GM23248 (cell line): ENCODE measurements around the gene CTNND2. TPM values are rescaled to one million over a fixed set of nuclear protein-coding genes. Genes with fewer than 3 reads are reported as not detected.

ENCODE experiments used
- DNase-seq: peaks from one replicate; pipeline ENCODE4 v3.0.0-alpha.2; 2015
- H2AFZ ChIP-seq: fragments of 200-600 bp; sonication (generic); 2 replicates; pipeline ENCODE4 v1.6.1; 2016; ENCODE audit warnings: antibody characterized with exemption
- H3F3A ChIP-seq: fragments of 200-600 bp; sonication (generic); 2 replicates; pipeline ENCODE4 v1.6.1; 2016; ENCODE audit warnings: mild to moderate bottlenecking, antibody characterized with exemption, mixed run types; ENCODE audit not compliant: insufficient read depth
- H3K27ac ChIP-seq: fragments of 200-600 bp; sonication (generic); 2 replicates; pipeline ENCODE4 v1.5.1; 2016; ENCODE audit warnings: mild to moderate bottlenecking
- H3K27me3 ChIP-seq: fragments of 200-600 bp; sonication (generic); replicated peaks from 2 replicates; pipeline ENCODE4 v1.6.1; 2016; ENCODE audit warnings: mild to moderate bottlenecking; ENCODE audit not compliant: insufficient read depth
- H3K36me3 ChIP-seq: fragments of 200-600 bp; sonication (generic); 2 replicates; pipeline ENCODE4 v1.6.1; 2016; ENCODE audit warnings: low read depth, mild to moderate bottlenecking
- H3K4me1 ChIP-seq: fragments of 200-600 bp; sonication (generic); 2 replicates; pipeline ENCODE4 v1.6.1; 2016; ENCODE audit warnings: mild to moderate bottlenecking; ENCODE audit not compliant: insufficient read depth
- H3K4me2 ChIP-seq: fragments of 200-600 bp; sonication (generic); one replicate; pipeline ENCODE4 v1.6.1; 2016; ENCODE audit warnings: mild to moderate bottlenecking; ENCODE audit not compliant: unreplicated experiment
- H3K4me3 ChIP-seq: fragments of 200-600 bp; sonication (generic); 2 replicates; pipeline ENCODE4 v1.5.1; 2016; ENCODE audit warnings: mild to moderate bottlenecking
- H3K79me2 ChIP-seq: fragments of 200-600 bp; sonication (generic); 2 replicates; pipeline ENCODE4 v1.6.1; 2016; ENCODE audit warnings: mild to moderate bottlenecking; ENCODE audit not compliant: insufficient read depth
- H3K9ac ChIP-seq: fragments of 200-600 bp; sonication (generic); 2 replicates; pipeline ENCODE4 v1.6.1; 2016; ENCODE audit warnings: mild to moderate bottlenecking
- H3K9me2 ChIP-seq: fragments of 200-600 bp; sonication (generic); 2 replicates; pipeline ENCODE4 v1.6.1; 2016; ENCODE audit warnings: mixed run types, mild to moderate bottlenecking, moderate library complexity; ENCODE audit not compliant: insufficient read depth
- H3K9me3 ChIP-seq: fragments of 200-600 bp; sonication (generic); one replicate; pipeline ENCODE4 v1.6.1; 2017; ENCODE audit warnings: low read depth
- H4K20me1 ChIP-seq: fragments of 200-600 bp; sonication (generic); 2 replicates; pipeline ENCODE4 v1.6.0; 2016; ENCODE audit not compliant: insufficient read depth
- EZH2 ChIP-seq: fragments of 200-600 bp; sonication (generic); IDR thresholded peaks from 2 replicates; pipeline ENCODE4 v1.6.1; 2018; ENCODE audit warnings: antibody characterized with exemption, mild to moderate bottlenecking; ENCODE audit not compliant: insufficient read depth, poor library complexity, severe bottlenecking
- EZH2phosphoT487 ChIP-seq: fragments of 200-600 bp; sonication (generic); IDR thresholded peaks from 2 replicates; pipeline ENCODE4 v1.6.1; 2018; ENCODE audit warnings: antibody characterized with exemption, moderate library complexity, mild to moderate bottlenecking, low read depth; ENCODE audit not compliant: insufficient read depth
- WGBS, 2 experiments: methylation state at CpG; one replicate each; pipeline ENCODE4 v1.1.6; 2015 to 2017; ENCODE audit warnings: low lambda C conversion rate in 2 of 2, low coverage in 1 of 2; ENCODE audit errors: missing lambda C conversion rate in 2 of 2; 5-methylcytosine and 5-hydroxymethylcytosine counted together
- in situ Hi-C: fragments of 300-500 bp; cut with MboI; formaldehyde crosslinking; loops from 2 replicates; pipeline ENCODE4 v1.15.0; 2020
- polyA plus RNA-seq: library from polyadenylated mRNA; unstranded; fragments of >200 nt; fragmentation: Nextera tagmentation; extraction: Ambion mirVana; gene quantifications from 2 replicates; pipeline ENCODE4 v1.2.1, GENCODE V29; 2016
- total RNA-seq: library from RNA; depleted of rRNA; stranded (reverse); fragments of >200 nt; shearing (Covaris generic); gene quantifications from 2 replicates; pipeline ENCODE4 v1.2.3, GENCODE V29; 2014

CTNND2 gene
- total and polyA plus RNA-seq, 2 experiments from 2014 or later, result not detected

DNA sequence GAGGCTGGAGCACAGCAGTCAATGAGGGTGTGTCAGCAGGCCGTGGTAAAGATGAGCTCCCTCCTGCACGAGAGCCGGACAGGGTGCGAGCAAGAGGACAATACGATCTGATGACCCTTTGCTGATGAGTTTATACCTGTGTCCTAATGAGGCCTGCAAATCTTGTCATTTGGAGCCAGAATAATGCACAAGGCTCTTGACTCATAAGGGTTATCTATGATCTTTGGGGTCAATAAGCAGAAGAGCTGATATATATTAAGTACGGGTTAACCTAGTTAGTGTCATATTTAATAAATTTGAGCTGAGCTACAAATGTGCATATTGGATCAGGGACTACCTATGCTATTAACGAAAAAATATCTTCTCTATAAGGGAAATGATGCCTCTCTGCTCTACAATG is 46.9 kb downstream of the CTNND2 start:
- Histone ChIP-seq H3K27me3 (no peaks in the 10 kb centered on the region), H2AFZ (no peak overlapping the region), H3K4me2 (no peak overlapping the region), H3K79me2 (no peaks in the 10 kb centered on the region), H3K27ac (no peak overlapping the region), H3K9me2 (no peaks in the 10 kb centered on the region), H4K20me1 (no peaks in the 10 kb centered on the region), H3K4me1 (no peaks in the 10 kb centered on the region), H3K9me3 (no peaks in the 10 kb centered on the region), H3K4me3 (no peak overlapping the region), H3K36me3 (no peaks in the 10 kb centered on the region), H3F3A (no peaks in the 10 kb centered on the region), H3K9ac (no peak overlapping the region)
- TF ChIP-seq EZH2, result no peak
- TF ChIP-seq EZH2phosphoT487, result no peak
- no peak for DNase-seq
- 44 to 48% methylated on average over 7 of the region's 7 CpGs for WGBS, 2 experiments
- in situ Hi-C loops, result no loop called here

DNA sequence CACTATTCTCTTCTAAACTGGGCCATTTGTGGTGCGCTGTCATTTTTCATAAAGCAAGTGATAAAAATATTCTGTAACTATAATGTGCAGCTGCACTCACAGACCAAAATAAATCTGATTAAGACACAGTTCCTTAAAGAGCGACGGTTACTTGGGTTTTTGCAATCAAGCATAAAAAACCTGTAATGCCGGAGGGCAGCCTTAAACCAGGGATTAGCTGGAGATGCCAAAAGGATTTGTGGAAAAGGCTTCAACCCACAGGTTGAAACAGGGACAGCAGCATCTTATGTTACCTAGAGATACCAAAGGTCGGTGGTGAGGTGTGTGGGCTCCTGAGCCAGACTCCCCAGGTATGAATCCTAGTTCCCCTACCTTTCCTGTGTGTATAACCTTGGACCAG is 49.3 kb downstream of the CTNND2 start:
- in situ Hi-C loops, result no loop called here
- Histone ChIP-seq H3K27me3 (no peaks in the 10 kb centered on the region), H3K4me2 (no peak overlapping the region), H2AFZ (no peak overlapping the region), H4K20me1 (no peaks in the 10 kb centered on the region), H3K4me1 (no peaks in the 10 kb centered on the region), H3K79me2 (no peaks in the 10 kb centered on the region), H3K4me3 (no peak overlapping the region), H3K36me3 (no peaks in the 10 kb centered on the region), H3K9me2 (no peaks in the 10 kb centered on the region), H3K9ac (no peak overlapping the region), H3F3A (no peaks in the 10 kb centered on the region), H3K27ac (no peak overlapping the region), H3K9me3 (no peaks in the 10 kb centered on the region)
- DNase-seq, result no peak
- TF ChIP-seq EZH2phosphoT487 (no peak), EZH2 (no peak)
- 19 to 20% methylated on average over 5 of the region's 5 CpGs for WGBS, 2 experiments

DNA sequence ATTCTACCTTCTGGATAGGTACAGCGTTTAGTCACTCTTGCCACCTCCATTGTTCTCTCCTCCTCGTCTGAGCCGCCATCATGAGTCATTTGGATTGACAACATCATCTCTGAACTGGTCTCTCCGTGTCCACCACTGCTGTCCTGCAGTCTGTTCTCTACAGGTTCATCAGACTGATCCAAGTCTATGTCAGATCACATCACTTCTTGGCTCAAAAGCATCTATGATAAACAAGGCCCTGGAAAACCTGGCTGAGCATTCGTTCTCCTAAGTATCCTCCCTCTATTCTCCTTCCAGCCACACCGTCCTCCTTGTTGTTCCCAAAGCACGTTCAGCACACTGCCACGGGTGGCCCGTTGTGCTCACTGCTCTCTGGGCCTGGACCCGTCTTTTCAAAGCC is 50.5 kb downstream of the CTNND2 start:
- H3K27me3 ChIP-seq, result no peaks in the 10 kb centered on the region
- 4 to 10% methylated on average over 10 of the region's 10 CpGs for WGBS, 2 experiments
- no peak for TF ChIP-seq EZH2phosphoT487
- TF ChIP-seq EZH2, result no peak
- H4K20me1 ChIP-seq, result no peaks in the 10 kb centered on the region
- H3K4me3 ChIP-seq, result no peak overlapping the region
- H3K27ac ChIP-seq, result no peak overlapping the region
- in situ Hi-C loops, result no loop called here
- no peaks in the 10 kb centered on the region for H3K9me2 ChIP-seq
- DNase-seq, result no peak
- H3K9ac ChIP-seq, result no peak overlapping the region
- H3K4me1 ChIP-seq, result no peaks in the 10 kb centered on the region
- H3K4me2 ChIP-seq, result no peak overlapping the region
- H3F3A ChIP-seq, result no peaks in the 10 kb centered on the region
- no peaks in the 10 kb centered on the region for H3K36me3 ChIP-seq
- no peaks in the 10 kb centered on the region for H3K79me2 ChIP-seq
- H2AFZ ChIP-seq, result no peak overlapping the region
- no peaks in the 10 kb centered on the region for H3K9me3 ChIP-seq

DNA sequence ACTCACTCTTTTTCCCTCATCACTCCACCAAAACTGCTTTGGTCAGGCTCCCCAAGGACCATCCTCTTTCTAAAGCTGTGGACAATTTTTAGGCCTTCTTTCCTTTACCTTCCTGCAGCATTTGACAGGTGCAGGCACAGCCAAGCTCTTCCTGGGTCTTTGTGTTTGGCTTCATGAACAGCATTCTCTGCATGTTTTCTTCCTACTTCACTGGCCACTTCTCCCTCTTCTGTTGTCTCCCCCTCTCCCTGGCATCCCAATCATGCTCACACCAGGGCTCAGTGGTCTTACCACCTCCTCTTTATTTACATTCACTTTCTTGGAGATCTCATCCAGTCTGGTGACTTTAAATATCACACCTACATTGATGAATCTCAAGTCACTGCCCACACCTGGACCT is 51.1 kb downstream of the CTNND2 start:
- Histone ChIP-seq H2AFZ (no peak overlapping the region), H3K79me2 (no peaks in the 10 kb centered on the region), H3K9ac (no peak overlapping the region), H3K9me2 (no peaks in the 10 kb centered on the region), H3F3A (no peaks in the 10 kb centered on the region), H3K27ac (no peak overlapping the region), H3K36me3 (no peaks in the 10 kb centered on the region), H3K4me1 (no peaks in the 10 kb centered on the region), H4K20me1 (no peaks in the 10 kb centered on the region), H3K27me3 (no peaks in the 10 kb centered on the region), H3K4me2 (no peak overlapping the region), H3K4me3 (no peak overlapping the region), H3K9me3 (no peaks in the 10 kb centered on the region)
- in situ Hi-C loops, result no loop called here
- no peak for DNase-seq
- TF ChIP-seq EZH2 (no peak), EZH2phosphoT487 (no peak)

DNA sequence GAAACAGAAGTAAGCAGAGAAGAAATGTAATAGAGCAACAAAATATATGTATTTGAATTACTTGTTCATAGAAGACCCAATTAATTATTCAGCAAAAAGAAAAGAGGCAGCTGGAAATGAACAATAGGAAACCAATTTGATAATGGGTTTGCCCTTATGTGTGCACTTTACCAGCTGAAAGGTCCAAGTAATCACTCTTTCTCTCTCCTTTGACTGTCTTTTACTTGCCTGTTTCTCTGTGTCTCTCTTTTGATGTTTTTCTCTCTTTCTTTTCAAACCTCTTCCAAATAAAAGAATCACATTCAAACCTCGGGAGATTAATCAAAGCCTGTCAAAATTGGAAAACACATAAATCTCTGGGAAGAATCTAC is 51.5 kb downstream of the CTNND2 start:
- in situ Hi-C loops, result no loop called here
- Histone ChIP-seq H2AFZ (no peak overlapping the region), H3K4me3 (no peak overlapping the region), H3K9me3 (no peaks in the 10 kb centered on the region), H3K9me2 (no peaks in the 10 kb centered on the region), H3K9ac (no peak overlapping the region), H3K27me3 (no peaks in the 10 kb centered on the region), H3K79me2 (no peaks in the 10 kb centered on the region), H3K27ac (no peak overlapping the region), H3K4me2 (no peak overlapping the region), H3F3A (no peaks in the 10 kb centered on the region), H3K36me3 (no peaks in the 10 kb centered on the region), H4K20me1 (no peaks in the 10 kb centered on the region), H3K4me1 (no peaks in the 10 kb centered on the region)
- WGBS, 2 experiments, result 3 to 4% methylated on average over 1 of the region's 1 CpG
- DNase-seq, result no peak
- TF ChIP-seq EZH2, result no peak
- no peak for TF ChIP-seq EZH2phosphoT487
